OCI-LY7 (cell line): ENCODE results near the gene SPSB2.

Experiments used
- CTCF ChIP-seq: fragments of 200-600 bp; sonication (generic); conservative IDR thresholded peaks from 2 replicates; pipeline ENCODE4 v1.5.1; 2014; ENCODE audit warnings: mild to moderate bottlenecking, antibody characterized with exemption, low read length, moderate library complexity, mixed read lengths
- EZH2phosphoT487 ChIP-seq: fragments of 200-600 bp; sonication (generic); IDR thresholded peaks from 2 replicates; pipeline ENCODE4 v1.6.1; 2018; ENCODE audit warnings: low read depth, borderline replicate concordance, mild to moderate bottlenecking, mixed run types, antibody characterized with exemption, low read length, moderate library complexity, mixed read lengths

- TF ChIP-seq CTCF (no peak), EZH2phosphoT487 (no peak)
These were observed 10.6 kb upstream of the SPSB2 start for GRCh38 chr12:6883683-6884082.
